GM12878 (cell line): Measurements from ENCODE around the gene CXorf58.
A peak's percentile ranks its signal among the peaks of the same experiment; 100 is the strongest.

Source experiments
- ASH2L ChIP-seq: fragments of 300-600, 200-600 bp; sonication (generic); IDR thresholded peaks from 2 replicates; pipeline ENCODE4 v1.6.1; 2017; ENCODE audit warnings: low read depth, mild to moderate bottlenecking, borderline replicate concordance
- EP300 ChIP-seq, 2 experiments: fragments of 150-350 bp in 1 of 2; IDR thresholded peaks; 2 replicates each; pipeline ENCODE4 v1.6.1; 2011 to 2012; ENCODE audit warnings: low read depth in 2 of 2, low read length in 2 of 2, borderline replicate concordance in 1 of 2, improper control_type of control experiment in 1 of 2, inconsistent platforms in 1 of 2; ENCODE audit not compliant: control insufficient read depth in 1 of 2
- GABPA ChIP-seq: IDR thresholded peaks from 2 replicates; pipeline ENCODE4 v1.6.1; 2014; ENCODE audit warnings: antibody characterized with exemption, low read depth, mild to moderate bottlenecking, inconsistent platforms
- NFYB ChIP-seq: IDR thresholded peaks from 2 replicates; pipeline ENCODE4 v1.6.1; 2011; ENCODE audit warnings: low read depth, mild to moderate bottlenecking, low read length, improper control_type of control experiment, moderate library complexity; ENCODE audit not compliant: insufficient read depth
- POLR2AphosphoS2 ChIP-seq: IDR thresholded peaks from 2 replicates; pipeline ENCODE4 v1.6.1; 2011; ENCODE audit warnings: low read depth, mild to moderate bottlenecking, low read length, improper control_type of control experiment, moderate library complexity
- TF ChIP-seq, protein P1 (sequence below), 3 experiments: IDR thresholded peaks in 2 of 3; conservative IDR thresholded peaks in 1 of 3; 2 replicates each; pipeline ENCODE4 v1.5.1; 2011; ENCODE audit warnings: low read depth in 3 of 3, low read length in 3 of 3, mild to moderate bottlenecking in 3 of 3, control low read depth in 2 of 3, moderate library complexity in 2 of 3, inconsistent platforms in 1 of 3, mixed read lengths in 1 of 3; ENCODE audit not compliant: control insufficient read depth in 2 of 3, insufficient read depth in 1 of 3; ENCODE audit errors: extremely low read depth in 1 of 3
- TF ChIP-seq, protein P2 (sequence below): IDR thresholded peaks from 2 replicates; pipeline ENCODE4 v1.6.1; 2011; ENCODE audit warnings: low read depth, mild to moderate bottlenecking, low read length, moderate library complexity, borderline replicate concordance; ENCODE audit errors: extremely low read depth
- TF ChIP-seq, protein P3 (sequence below): IDR thresholded peaks from 2 replicates; pipeline ENCODE4 v1.6.1; 2012; ENCODE audit warnings: low read depth, low read length, improper control_type of control experiment
- TF ChIP-seq, protein P4 (sequence below): IDR thresholded peaks from 2 replicates; pipeline ENCODE4 v1.6.1; 2012; ENCODE audit warnings: mild to moderate bottlenecking, low read depth, low read length

DNA sequence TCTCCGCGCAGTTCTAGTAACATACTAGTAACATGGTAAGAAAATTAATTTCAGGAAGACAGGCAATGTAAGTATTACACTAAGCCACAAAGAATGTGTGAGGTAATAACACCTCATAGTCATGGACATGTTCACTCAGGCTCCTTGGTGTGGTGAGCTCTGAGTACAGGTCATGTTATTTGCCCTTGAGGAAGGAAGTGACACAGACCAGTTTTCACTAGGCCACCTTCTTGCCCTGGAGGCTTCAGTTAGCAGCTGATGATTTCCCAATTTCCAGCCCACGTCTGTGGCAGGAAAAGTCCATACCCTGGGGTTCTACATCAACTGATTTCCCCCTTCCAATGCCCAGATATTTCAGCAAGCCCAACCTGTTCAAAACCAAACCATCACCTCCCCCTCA lies 6.7 kb upstream of the CXorf58 start:
- TF ChIP-seq POLR2AphosphoS2: no peak
- TF ChIP-seq ASH2L: no peak
- TF ChIP-seq, protein P1, sequence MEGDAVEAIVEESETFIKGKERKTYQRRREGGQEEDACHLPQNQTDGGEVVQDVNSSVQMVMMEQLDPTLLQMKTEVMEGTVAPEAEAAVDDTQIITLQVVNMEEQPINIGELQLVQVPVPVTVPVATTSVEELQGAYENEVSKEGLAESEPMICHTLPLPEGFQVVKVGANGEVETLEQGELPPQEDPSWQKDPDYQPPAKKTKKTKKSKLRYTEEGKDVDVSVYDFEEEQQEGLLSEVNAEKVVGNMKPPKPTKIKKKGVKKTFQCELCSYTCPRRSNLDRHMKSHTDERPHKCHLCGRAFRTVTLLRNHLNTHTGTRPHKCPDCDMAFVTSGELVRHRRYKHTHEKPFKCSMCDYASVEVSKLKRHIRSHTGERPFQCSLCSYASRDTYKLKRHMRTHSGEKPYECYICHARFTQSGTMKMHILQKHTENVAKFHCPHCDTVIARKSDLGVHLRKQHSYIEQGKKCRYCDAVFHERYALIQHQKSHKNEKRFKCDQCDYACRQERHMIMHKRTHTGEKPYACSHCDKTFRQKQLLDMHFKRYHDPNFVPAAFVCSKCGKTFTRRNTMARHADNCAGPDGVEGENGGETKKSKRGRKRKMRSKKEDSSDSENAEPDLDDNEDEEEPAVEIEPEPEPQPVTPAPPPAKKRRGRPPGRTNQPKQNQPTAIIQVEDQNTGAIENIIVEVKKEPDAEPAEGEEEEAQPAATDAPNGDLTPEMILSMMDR (IDR thresholded peaks at IDR 0.05 in 2 of 3, conservative IDR thresholded peaks at IDR 0.05 in 1 of 3; ENCODE audit: control insufficient read depth in 2 of 3, extremely low read depth in 1 of 3, insufficient read depth in 1 of 3, low read depth in 3 of 3, low read length in 3 of 3): no peak
- TF ChIP-seq, protein P2, sequence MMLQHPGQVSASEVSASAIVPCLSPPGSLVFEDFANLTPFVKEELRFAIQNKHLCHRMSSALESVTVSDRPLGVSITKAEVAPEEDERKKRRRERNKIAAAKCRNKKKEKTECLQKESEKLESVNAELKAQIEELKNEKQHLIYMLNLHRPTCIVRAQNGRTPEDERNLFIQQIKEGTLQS: no peak
- TF ChIP-seq EP300 (IDR thresholded peaks at IDR 0.05; ENCODE audit: borderline replicate concordance in 1 of 2, control insufficient read depth in 1 of 2, low read depth in 2 of 2, low read length in 2 of 2): 0 out of 4 replicates have a peak, but pooled peaks of 1 of the 2 experiments have one; percentile 9
- TF ChIP-seq NFYB: no peak
- TF ChIP-seq, protein P3, sequence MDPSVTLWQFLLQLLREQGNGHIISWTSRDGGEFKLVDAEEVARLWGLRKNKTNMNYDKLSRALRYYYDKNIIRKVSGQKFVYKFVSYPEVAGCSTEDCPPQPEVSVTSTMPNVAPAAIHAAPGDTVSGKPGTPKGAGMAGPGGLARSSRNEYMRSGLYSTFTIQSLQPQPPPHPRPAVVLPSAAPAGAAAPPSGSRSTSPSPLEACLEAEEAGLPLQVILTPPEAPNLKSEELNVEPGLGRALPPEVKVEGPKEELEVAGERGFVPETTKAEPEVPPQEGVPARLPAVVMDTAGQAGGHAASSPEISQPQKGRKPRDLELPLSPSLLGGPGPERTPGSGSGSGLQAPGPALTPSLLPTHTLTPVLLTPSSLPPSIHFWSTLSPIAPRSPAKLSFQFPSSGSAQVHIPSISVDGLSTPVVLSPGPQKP: no peak
- TF ChIP-seq GABPA: no peak
- TF ChIP-seq, protein P4, sequence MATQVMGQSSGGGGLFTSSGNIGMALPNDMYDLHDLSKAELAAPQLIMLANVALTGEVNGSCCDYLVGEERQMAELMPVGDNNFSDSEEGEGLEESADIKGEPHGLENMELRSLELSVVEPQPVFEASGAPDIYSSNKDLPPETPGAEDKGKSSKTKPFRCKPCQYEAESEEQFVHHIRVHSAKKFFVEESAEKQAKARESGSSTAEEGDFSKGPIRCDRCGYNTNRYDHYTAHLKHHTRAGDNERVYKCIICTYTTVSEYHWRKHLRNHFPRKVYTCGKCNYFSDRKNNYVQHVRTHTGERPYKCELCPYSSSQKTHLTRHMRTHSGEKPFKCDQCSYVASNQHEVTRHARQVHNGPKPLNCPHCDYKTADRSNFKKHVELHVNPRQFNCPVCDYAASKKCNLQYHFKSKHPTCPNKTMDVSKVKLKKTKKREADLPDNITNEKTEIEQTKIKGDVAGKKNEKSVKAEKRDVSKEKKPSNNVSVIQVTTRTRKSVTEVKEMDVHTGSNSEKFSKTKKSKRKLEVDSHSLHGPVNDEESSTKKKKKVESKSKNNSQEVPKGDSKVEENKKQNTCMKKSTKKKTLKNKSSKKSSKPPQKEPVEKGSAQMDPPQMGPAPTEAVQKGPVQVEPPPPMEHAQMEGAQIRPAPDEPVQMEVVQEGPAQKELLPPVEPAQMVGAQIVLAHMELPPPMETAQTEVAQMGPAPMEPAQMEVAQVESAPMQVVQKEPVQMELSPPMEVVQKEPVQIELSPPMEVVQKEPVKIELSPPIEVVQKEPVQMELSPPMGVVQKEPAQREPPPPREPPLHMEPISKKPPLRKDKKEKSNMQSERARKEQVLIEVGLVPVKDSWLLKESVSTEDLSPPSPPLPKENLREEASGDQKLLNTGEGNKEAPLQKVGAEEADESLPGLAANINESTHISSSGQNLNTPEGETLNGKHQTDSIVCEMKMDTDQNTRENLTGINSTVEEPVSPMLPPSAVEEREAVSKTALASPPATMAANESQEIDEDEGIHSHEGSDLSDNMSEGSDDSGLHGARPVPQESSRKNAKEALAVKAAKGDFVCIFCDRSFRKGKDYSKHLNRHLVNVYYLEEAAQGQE: no peak
